Nephron progenitor cell (in vitro differentiated cells): ENCODE data around the gene FDXACB1.

Experiments
- DNase-seq: peaks from one replicate; pipeline ENCODE4 v3.0.0; 2021
- H3K27ac Mint-ChIP-seq: 2 replicates; pipeline ENCODE4 v1.8.0; 2021; ENCODE audit warnings: mild to moderate bottlenecking, moderate library complexity, mixed read lengths
- H3K27me3 Mint-ChIP-seq: 2 replicates; pipeline ENCODE4 v1.8.0; 2021; ENCODE audit warnings: mild to moderate bottlenecking, low read depth, mixed read lengths; ENCODE audit not compliant: poor library complexity
- H3K36me3 Mint-ChIP-seq: 2 replicates; pipeline ENCODE4 v1.8.0; 2021; ENCODE audit warnings: low read depth, mixed read lengths
- H3K4me1 Mint-ChIP-seq: 2 replicates; pipeline ENCODE4 v1.8.0; 2021; ENCODE audit warnings: mixed read lengths
- H3K4me3 Mint-ChIP-seq: 2 replicates; pipeline ENCODE4 v1.8.0; 2021; ENCODE audit warnings: mild to moderate bottlenecking, moderate library complexity, mixed read lengths
- H3K9me3 Mint-ChIP-seq: 2 replicates; pipeline ENCODE4 v1.8.0; 2021; ENCODE audit warnings: mild to moderate bottlenecking, moderate library complexity, mixed read lengths
- TF ChIP-seq, protein P1 (sequence below): fragments of 200-600 bp; sonication (generic); IDR thresholded peaks from 2 replicates; pipeline ENCODE4 v1.5.0; 2021; ENCODE audit warnings: antibody characterized with exemption

The FDXACB1 gene

DNA sequence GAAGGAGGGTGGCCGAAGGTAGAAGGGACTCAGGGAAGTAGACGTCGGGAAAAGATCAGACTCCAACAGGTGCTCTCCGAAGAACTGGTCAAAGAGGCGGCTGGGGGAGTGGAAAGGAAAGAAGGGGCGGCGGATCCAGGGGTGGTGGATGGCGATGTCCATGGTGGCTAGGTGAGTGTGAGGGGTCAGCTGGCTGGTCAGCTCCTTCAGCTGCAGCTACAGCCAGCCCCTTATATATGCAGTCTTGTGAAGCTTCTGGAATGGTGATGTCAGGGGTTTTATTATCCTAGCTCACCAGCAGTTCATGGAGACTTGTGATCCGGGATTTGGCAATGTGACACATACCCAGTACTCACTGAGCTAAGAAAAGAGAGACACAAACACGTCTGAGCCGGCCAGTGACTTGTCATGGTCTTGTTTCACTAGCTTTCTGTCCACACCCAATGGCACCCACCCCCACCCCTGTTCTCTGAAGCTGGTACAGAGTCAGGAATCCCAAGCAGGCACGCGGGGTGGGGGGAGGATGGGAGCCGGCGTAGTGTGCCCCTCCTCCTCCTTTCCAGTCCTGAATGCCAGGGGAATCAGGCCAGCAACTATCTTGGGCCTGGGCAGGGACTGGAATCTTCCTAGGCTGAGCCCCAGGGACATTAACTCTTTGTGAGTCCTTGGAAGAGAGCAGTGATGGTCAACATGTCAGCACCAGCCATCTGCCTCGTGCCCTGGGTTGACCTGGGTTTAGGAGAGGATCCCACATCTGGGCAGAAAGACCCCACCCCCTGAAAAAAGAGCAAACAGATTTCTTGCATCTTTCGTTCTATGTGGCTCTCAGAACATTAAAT is 32.8 kb upstream of the FDXACB1 start, which contains the start of gene CRYAB:
Gene CRYAB (minus strand): TSS at position 208 of the 839 bp plus-strand sequence. CDS start 46 bp downstream, at position 162.
- H3K9me3 Mint-ChIP-seq, result no peaks in the 10 kb centered on the region
- no peak within 1 kb of the TSS for H3K27ac Mint-ChIP-seq
- no peaks in the 10 kb centered on the region for H3K36me3 Mint-ChIP-seq
- peaks cover 32% of the 10 kb centered on the region for H3K4me1 Mint-ChIP-seq
- DNase-seq, result peak; percentile 16
- TF ChIP-seq, protein P1, sequence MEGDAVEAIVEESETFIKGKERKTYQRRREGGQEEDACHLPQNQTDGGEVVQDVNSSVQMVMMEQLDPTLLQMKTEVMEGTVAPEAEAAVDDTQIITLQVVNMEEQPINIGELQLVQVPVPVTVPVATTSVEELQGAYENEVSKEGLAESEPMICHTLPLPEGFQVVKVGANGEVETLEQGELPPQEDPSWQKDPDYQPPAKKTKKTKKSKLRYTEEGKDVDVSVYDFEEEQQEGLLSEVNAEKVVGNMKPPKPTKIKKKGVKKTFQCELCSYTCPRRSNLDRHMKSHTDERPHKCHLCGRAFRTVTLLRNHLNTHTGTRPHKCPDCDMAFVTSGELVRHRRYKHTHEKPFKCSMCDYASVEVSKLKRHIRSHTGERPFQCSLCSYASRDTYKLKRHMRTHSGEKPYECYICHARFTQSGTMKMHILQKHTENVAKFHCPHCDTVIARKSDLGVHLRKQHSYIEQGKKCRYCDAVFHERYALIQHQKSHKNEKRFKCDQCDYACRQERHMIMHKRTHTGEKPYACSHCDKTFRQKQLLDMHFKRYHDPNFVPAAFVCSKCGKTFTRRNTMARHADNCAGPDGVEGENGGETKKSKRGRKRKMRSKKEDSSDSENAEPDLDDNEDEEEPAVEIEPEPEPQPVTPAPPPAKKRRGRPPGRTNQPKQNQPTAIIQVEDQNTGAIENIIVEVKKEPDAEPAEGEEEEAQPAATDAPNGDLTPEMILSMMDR, result no peak
- H3K27me3 Mint-ChIP-seq, result peaks cover 13% of the 10 kb centered on the region
- H3K4me3 Mint-ChIP-seq, result peak within 1 kb of the TSS; percentile 58

DNA sequence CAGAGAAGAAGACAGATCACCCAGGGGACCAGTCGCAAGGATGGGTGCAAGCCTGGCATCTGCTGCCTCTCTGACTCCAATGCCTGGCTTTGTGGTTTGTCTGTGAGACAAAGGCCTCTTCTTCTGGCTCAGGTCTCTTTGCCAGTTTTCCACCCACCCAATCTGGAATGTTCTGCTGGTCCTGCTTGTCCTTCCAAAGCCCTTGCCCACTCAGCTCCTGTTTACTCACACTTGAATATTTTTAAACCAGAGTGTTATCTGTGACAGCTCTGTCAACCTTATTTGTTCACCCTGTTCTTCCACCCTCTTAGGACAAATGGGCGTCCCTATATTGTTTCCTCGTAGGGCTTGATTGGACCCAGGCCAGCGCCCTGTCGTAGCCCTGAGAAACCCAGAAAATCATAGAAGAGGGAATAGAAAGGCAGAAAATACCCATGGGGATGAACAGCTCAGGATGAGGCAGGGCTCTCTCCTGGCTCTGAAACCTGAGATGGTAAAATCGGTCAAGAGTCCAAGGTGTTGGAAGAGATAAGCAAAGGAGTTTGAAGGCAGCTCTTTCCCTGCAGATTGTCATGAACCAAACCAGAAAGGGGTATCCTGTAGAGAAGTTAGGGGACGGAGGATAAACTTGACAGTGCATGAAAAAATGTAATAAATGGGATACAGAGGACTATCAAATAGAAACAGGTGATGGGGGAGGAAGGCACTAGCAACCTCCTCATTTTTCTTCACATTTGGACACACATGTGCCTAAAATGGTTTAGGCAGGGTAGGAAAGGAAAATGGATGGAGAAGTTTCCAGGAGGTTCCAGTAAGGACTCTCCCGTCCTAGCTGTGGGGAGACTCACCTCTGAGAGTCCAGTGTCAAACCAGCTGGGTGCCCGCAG is 32.0 kb upstream of the FDXACB1 start:
- peaks cover 9% of the 10 kb centered on the region for H3K27me3 Mint-ChIP-seq
- TF ChIP-seq, protein P1, result no peak
- H3K4me1 Mint-ChIP-seq, result peaks cover 32% of the 10 kb centered on the region
- DNase-seq, result no peak
- no peak overlapping the region for H3K27ac Mint-ChIP-seq
- H3K36me3 Mint-ChIP-seq, result no peaks in the 10 kb centered on the region
- peak overlapping the region; percentile 37 for H3K4me3 Mint-ChIP-seq
- no peaks in the 10 kb centered on the region for H3K9me3 Mint-ChIP-seq

DNA sequence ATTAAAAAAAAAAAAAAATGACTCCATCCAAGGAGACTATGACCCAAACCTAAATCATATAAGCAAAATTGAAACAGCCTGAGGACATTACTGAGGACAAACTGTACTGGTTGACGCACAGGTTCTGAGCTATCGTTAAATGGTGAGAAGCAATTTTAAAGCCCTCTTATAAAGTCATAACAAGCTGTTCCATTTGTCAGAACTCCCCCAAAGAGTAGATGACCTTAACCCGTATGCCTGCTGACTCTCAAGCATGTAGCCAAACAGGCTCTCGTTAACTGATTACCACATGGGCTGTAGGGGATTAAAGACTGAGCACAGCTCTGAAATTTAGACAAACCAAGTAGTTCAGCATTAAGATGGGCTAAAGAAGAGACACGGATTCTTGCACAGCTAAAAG is 30.4 kb upstream of the FDXACB1 start:
- Mint-ChIP-seq H3K36me3 (peaks cover 12% of the 10 kb centered on the region), H3K4me1 (peaks cover 32% of the 10 kb centered on the region), H3K4me3 (no peak overlapping the region)

DNA sequence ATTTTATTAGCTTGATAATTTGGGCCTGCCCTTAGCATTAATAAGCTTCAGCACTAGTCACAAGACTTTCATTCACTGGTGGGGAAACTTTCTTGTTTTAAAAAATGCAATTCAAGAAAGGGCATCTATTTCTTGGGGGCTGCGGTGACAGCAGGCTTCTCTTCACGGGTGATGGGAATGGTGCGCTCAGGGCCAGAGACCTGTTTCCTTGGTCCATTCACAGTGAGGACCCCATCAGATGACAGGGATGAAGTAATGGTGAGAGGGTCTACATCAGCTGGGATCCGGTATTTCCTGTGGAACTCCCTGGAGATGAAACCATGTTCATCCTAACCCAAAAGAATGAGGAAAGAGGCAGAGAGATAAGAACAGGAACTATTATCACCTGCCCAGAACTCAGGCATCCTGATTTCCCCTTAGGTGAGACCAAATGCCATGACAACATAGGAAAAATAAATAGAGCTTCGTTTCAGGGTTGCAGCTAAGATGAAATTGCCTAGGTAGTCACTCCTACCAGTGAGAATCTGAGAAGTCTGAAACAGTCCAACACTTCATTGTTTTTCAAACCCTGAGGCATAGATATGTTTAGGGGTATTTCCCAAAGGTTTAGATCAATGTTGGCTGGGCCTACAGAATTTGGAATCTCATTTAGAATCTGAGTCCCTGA is 29.8 kb upstream of the FDXACB1 start:
- H3K27me3 Mint-ChIP-seq, result no peaks in the 10 kb centered on the region
- H3K36me3 Mint-ChIP-seq, result peaks cover 12% of the 10 kb centered on the region
- TF ChIP-seq, protein P1, result no peak
- no peak overlapping the region for H3K27ac Mint-ChIP-seq
- H3K9me3 Mint-ChIP-seq, result peaks cover 9% of the 10 kb centered on the region
- DNase-seq, result no peak
- no peak overlapping the region for H3K4me3 Mint-ChIP-seq
- H3K4me1 Mint-ChIP-seq, result peaks cover 28% of the 10 kb centered on the region

More for the DNA sequence above, 30.4 kb upstream of the FDXACB1 start:
- Mint-ChIP-seq H3K27me3 (peaks cover under 1% of the 10 kb centered on the region), H3K9me3 (peaks cover 9% of the 10 kb centered on the region), H3K27ac (no peak overlapping the region)
- no peak for DNase-seq
- TF ChIP-seq, protein P1, result no peak

DNA sequence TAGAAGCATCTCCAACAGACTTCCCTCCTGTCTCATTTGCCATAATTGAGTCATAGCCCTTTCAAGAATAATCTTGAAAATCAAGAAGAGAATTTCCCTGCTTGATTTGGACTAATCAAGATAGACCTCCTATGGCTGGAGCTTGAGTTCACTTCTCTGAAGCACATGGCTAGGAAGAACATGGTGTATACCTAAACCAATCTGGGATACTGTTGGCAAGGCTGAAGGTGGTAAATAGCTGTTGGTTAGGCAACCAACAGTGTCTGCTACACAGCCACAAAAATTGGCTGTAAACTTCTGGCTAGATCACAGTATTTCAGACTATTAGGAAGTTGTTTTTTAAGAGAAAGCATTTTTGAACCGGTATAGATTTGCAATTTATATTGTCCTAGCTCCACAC is 27.7 kb upstream of the FDXACB1 start:
- H3K4me3 Mint-ChIP-seq, result no peak overlapping the region
- H3K4me1 Mint-ChIP-seq, result peaks cover 12% of the 10 kb centered on the region
- no peak overlapping the region for H3K27ac Mint-ChIP-seq
- H3K27me3 Mint-ChIP-seq, result peaks cover 4% of the 10 kb centered on the region
- TF ChIP-seq, protein P1, result no peak
- H3K36me3 Mint-ChIP-seq, result peaks cover 16% of the 10 kb centered on the region
- peaks cover 9% of the 10 kb centered on the region for H3K9me3 Mint-ChIP-seq
- no peak for DNase-seq
